PFSK-1 (cell line): ENCODE results near the gene SCN5A.

Source experiments
- FOXP2 ChIP-seq: optimal IDR thresholded peaks from 2 replicates; pipeline ENCODE3; 2011; ENCODE audit warnings: borderline replicate concordance, control low read depth, inconsistent platforms; ENCODE audit not compliant: insufficient read depth; ENCODE audit errors: extremely low read length, extremely low read depth
- POLR2AphosphoS5 ChIP-seq: IDR thresholded peaks from 2 replicates; pipeline ENCODE4 v1.6.1; 2012; ENCODE audit warnings: low read depth, mild to moderate bottlenecking, control low read depth, low read length, moderate library complexity
- SIN3A ChIP-seq: IDR thresholded peaks from 2 replicates; pipeline ENCODE4 v1.6.1; 2012; ENCODE audit warnings: mild to moderate bottlenecking, low read length, moderate library complexity, borderline replicate concordance; ENCODE audit not compliant: insufficient read depth
- TAF1 ChIP-seq: IDR thresholded peaks from 2 replicates; pipeline ENCODE4 v1.6.1; 2012; ENCODE audit warnings: low read length, control low read depth, borderline replicate concordance; ENCODE audit not compliant: insufficient read depth
- TF ChIP-seq, protein P1 (sequence below), 2 experiments: IDR thresholded peaks; 2 replicates each; pipeline versions ENCODE4 v1.6.1 to v1.8.0; 2011 to 2012; ENCODE audit warnings: low read depth in 2 of 2, low read length in 2 of 2, control low read depth in 1 of 2, inconsistent platforms in 1 of 2, mild to moderate bottlenecking in 1 of 2, moderate library complexity in 1 of 2; ENCODE audit not compliant: insufficient read depth in 1 of 2

SCN5A gene

DNA sequence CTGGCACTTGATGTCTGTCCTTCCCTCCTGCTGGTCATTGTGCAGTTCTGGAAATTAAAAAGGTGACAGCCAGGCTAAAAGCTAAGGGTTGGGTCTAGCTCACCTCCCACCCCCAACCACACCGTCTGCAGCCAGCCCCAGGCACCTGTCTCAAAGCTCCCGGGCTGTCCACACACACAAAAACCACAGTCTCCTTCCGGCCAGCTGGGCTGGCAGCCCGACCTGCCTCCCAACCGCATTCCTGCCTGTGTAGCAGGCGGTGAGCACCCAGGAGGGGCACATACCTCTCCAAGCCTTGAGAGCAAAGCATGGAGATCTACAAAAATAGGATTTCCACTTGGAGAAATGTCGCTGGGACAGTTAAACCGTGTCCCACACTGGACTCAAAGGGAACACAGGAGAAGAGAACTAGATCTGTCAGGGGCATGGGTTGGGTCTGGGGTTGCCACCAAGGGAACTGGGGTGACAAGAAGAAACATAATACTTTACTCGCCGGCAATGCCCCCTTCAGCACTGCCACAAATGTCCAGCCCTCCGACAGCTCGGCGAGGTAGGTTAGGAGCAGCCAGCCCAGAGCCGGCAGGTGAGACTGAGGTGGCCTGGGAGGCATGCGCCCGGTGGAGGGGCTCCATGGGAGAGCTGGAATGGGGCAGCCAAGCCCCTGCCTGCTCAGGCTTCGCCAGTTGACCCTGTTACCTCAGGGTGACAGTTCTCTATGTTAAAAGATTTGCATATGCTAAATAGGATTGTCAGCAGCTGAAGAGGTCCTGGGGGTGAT lies 101.1 kb downstream of the SCN5A start:
- TF ChIP-seq, protein P1, sequence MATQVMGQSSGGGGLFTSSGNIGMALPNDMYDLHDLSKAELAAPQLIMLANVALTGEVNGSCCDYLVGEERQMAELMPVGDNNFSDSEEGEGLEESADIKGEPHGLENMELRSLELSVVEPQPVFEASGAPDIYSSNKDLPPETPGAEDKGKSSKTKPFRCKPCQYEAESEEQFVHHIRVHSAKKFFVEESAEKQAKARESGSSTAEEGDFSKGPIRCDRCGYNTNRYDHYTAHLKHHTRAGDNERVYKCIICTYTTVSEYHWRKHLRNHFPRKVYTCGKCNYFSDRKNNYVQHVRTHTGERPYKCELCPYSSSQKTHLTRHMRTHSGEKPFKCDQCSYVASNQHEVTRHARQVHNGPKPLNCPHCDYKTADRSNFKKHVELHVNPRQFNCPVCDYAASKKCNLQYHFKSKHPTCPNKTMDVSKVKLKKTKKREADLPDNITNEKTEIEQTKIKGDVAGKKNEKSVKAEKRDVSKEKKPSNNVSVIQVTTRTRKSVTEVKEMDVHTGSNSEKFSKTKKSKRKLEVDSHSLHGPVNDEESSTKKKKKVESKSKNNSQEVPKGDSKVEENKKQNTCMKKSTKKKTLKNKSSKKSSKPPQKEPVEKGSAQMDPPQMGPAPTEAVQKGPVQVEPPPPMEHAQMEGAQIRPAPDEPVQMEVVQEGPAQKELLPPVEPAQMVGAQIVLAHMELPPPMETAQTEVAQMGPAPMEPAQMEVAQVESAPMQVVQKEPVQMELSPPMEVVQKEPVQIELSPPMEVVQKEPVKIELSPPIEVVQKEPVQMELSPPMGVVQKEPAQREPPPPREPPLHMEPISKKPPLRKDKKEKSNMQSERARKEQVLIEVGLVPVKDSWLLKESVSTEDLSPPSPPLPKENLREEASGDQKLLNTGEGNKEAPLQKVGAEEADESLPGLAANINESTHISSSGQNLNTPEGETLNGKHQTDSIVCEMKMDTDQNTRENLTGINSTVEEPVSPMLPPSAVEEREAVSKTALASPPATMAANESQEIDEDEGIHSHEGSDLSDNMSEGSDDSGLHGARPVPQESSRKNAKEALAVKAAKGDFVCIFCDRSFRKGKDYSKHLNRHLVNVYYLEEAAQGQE (IDR thresholded peaks at IDR 0.05; ENCODE audit: insufficient read depth in 1 of 2, low read depth in 2 of 2, low read length in 2 of 2): no peak
- TF ChIP-seq FOXP2: no peak
- no peak for TF ChIP-seq POLR2AphosphoS5
- no peak for TF ChIP-seq TAF1

DNA sequence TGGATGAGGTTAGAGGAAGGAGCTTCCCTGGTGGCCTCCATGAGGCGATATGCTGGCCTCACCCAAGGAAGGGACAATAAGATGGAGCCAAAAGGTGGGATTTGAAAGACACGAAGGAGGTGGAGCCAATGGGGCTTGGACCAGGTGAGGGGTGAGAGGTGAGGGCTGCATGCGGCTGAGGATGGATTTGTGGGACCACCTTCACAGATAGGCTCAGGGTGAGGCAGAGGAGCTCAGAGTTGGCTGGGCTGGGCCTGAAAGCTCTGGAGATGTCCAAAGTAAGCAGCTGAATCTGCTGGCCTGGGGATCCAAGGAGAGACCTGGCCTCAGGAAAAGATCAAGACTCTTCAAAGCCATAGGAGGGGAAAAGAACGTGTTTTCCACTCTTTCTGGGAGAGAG lies 103.5 kb downstream of the SCN5A start:
- TF ChIP-seq TAF1: no peak
- TF ChIP-seq, protein P1 (IDR thresholded peaks at IDR 0.05; ENCODE audit: insufficient read depth in 1 of 2, low read depth in 2 of 2, low read length in 2 of 2): no peak
- no peak for TF ChIP-seq POLR2AphosphoS5
- TF ChIP-seq SIN3A: no peak

DNA sequence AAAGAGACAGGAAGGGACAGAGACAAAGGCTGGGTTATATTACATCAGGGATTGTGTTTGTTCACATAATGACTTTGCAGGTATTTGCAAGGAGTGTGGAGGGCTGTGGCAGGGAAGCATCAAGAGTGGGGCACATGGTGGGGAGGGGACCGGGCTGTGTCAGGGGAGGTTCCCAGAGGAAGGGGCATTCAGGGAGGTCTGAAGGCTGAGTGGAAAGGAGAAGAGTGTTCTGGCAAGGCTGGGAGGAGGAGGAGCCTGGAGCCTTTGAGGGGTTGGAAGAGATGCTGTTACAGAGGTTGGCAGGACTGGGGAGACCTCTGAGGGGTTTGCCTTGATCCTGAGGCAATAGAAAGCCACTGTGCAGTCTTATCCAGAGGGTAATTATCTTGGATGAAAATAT lies 103.9 kb downstream of the SCN5A start:
- TF ChIP-seq POLR2AphosphoS5: no peak
- TF ChIP-seq, protein P1 (IDR thresholded peaks at IDR 0.05; ENCODE audit: insufficient read depth in 1 of 2, low read depth in 2 of 2, low read length in 2 of 2): no peak
- no peak for TF ChIP-seq FOXP2
- no peak for TF ChIP-seq SIN3A
- TF ChIP-seq TAF1: no peak

DNA sequence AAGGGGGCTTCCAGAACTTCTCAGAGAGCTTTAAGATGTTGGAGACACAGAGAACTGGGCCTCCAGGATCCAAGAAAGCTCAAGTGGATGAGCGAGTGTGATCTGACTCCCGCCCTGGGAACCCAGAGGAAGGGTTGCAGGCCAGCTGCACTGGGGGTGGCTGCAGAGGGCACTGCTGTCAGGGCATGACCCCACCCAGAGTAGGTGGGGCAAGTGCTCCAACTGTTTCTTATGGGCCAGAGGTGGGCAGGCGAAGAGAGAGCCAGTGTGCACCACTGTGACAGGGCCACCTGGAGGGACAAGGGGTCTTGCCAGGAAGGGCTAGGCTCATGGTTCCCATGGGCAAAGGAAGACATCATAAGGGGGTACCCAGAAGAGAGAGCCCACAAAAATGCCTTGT lies 104.6 kb downstream of the SCN5A start:
- TF ChIP-seq, protein P1 (IDR thresholded peaks at IDR 0.05; ENCODE audit: insufficient read depth in 1 of 2, low read depth in 2 of 2, low read length in 2 of 2): no peak
- no peak for TF ChIP-seq SIN3A
- no peak for TF ChIP-seq FOXP2
- TF ChIP-seq TAF1: no peak
- no peak for TF ChIP-seq POLR2AphosphoS5
